MCF 10A (cell line): ENCODE data around the gene HADHB. TPM values are rescaled to one million over a fixed set of nuclear protein-coding genes. Genes with fewer than 3 reads are reported as not detected.
A peak's percentile ranks its signal among the peaks of the same experiment; 100 is the strongest.
"Not testable (repeated sequence)": the region's sequence is repeated elsewhere in the genome, so short reads cannot be mapped to it uniquely, and the experiment has no call there.

Experiments used
- BruUV-seq: library from RNA; stranded (reverse); fragments of 400-500 nt; replicated peaks from 2 replicates; lab custom pipeline; 2021; lab: Mats Ljungman, UMichigan
- CTCF ChIA-PET: fragments of 300-600 bp; sonication (Branson Sonifier 250); formaldehyde crosslinking; extraction: SDS; loops from one replicate; lab custom pipeline; 2021; ENCODE audit warnings: antibody characterized with exemption, inconsistent platforms; lab: Yijun Ruan, JAX
- POLR2A ChIA-PET: fragments of 300-600, 350-650 bp; sonication (Branson Sonifier 250); formaldehyde crosslinking; extraction: SDS; loops from one replicate; lab custom pipeline; 2020; ENCODE audit warnings: antibody characterized with exemption, inconsistent platforms; lab: Yijun Ruan, JAX
- DNase-seq: peaks from one replicate; pipeline ENCODE4 v3.0.0-alpha.2; 2018; ENCODE audit not compliant: unreplicated experiment
- H3K27ac Mint-ChIP-seq: one replicate; pipeline ENCODE4 v1.8.0; 2022; ENCODE audit warnings: mild to moderate bottlenecking, low read depth, mixed read lengths; ENCODE audit not compliant: unreplicated experiment
- H3K27me3 Mint-ChIP-seq: one replicate; pipeline ENCODE4 v1.8.0; 2022; ENCODE audit warnings: mixed read lengths; ENCODE audit not compliant: insufficient read depth, unreplicated experiment
- H3K36me3 Mint-ChIP-seq: one replicate; pipeline ENCODE4 v1.8.0; 2022; ENCODE audit warnings: mild to moderate bottlenecking, moderate library complexity, mixed read lengths; ENCODE audit not compliant: insufficient read depth, unreplicated experiment
- H3K4me1 Mint-ChIP-seq: one replicate; pipeline ENCODE4 v1.8.0; 2022; ENCODE audit warnings: mixed read lengths; ENCODE audit not compliant: insufficient read depth, unreplicated experiment
- H3K4me3 Mint-ChIP-seq: one replicate; pipeline ENCODE4 v1.8.0; 2022; ENCODE audit warnings: mild to moderate bottlenecking, moderate library complexity, mixed read lengths; ENCODE audit not compliant: unreplicated experiment
- H3K9me3 Mint-ChIP-seq: one replicate; pipeline ENCODE4 v1.8.0; 2022; ENCODE audit warnings: mixed read lengths; ENCODE audit not compliant: unreplicated experiment
- intact Hi-C: fragments of 100-400 bp; cut with micrococcal nuclease; formaldehyde crosslinking; loops from 2 replicates; pipeline ENCODE4 v1.14.1; 2022
- total RNA-seq: library from RNA; stranded (reverse); gene quantifications from 2 replicates; pipeline ENCODE4 v1.2.3, GENCODE V29; 2022
- TF ChIP-seq, protein P1 (sequence below): fragments of 200-600 bp; IDR thresholded peaks from one replicate; pipeline ENCODE4 v1.8.0; 2022; ENCODE audit warnings: antibody characterized with exemption, mild to moderate bottlenecking; ENCODE audit not compliant: unreplicated experiment

HADHB gene
- total RNA-seq, 1 experiment from 2014 or later = 143 TPM

DNA sequence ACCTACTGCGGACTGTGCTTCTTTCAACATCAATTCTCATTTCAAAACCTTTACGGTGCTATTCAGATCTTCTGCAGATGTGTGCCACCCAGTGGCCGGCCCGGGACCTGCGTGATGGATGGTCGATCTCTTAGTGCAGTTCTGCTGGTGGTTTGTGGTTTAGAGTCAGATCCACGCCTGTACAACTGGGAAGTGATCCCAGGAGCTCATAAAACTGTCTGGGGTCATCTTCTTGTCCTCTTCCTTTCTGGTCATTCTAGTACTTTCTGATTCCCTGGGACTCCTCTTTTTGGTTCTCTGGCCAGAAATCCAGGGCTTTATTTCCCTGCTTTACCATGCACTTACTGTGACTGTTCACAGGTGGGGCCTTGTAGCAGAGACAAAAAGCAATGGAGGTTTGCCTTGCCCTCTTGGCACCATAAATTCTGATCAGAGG is 85.4 kb downstream of the HADHB start:
- H3K36me3 Mint-ChIP-seq = no peaks in the 10 kb centered on the region
- no peak overlapping the region for H3K27ac Mint-ChIP-seq
- CTCF ChIA-PET = interaction anchor here (0.6 to 3.4 kb wide), 21 partner anchors 10 to 388 kb away, joined by 3 to 19 read pairs (median 4); partner anchors contain the start of genes HADHB and SELENOI
- TF ChIP-seq, protein P1, sequence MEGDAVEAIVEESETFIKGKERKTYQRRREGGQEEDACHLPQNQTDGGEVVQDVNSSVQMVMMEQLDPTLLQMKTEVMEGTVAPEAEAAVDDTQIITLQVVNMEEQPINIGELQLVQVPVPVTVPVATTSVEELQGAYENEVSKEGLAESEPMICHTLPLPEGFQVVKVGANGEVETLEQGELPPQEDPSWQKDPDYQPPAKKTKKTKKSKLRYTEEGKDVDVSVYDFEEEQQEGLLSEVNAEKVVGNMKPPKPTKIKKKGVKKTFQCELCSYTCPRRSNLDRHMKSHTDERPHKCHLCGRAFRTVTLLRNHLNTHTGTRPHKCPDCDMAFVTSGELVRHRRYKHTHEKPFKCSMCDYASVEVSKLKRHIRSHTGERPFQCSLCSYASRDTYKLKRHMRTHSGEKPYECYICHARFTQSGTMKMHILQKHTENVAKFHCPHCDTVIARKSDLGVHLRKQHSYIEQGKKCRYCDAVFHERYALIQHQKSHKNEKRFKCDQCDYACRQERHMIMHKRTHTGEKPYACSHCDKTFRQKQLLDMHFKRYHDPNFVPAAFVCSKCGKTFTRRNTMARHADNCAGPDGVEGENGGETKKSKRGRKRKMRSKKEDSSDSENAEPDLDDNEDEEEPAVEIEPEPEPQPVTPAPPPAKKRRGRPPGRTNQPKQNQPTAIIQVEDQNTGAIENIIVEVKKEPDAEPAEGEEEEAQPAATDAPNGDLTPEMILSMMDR = peak; percentile 82
- intact Hi-C loops = loop anchor here (1.0 to 5.0 kb wide), 5 partner anchors 84 to 379 kb away; no protein-coding TSS in a partner anchor
- BruUV-seq = no TSS peak
- no peaks in the 10 kb centered on the region for H3K9me3 Mint-ChIP-seq
- no peak overlapping the region for H3K4me3 Mint-ChIP-seq
- peaks cover 9% of the 10 kb centered on the region for H3K27me3 Mint-ChIP-seq
- DNase-seq = peak; percentile 81
- peaks cover 14% of the 10 kb centered on the region for H3K4me1 Mint-ChIP-seq
- POLR2A ChIA-PET = interaction anchor here (0.6 to 8.4 kb wide), 11 partner anchors 10 to 1299 kb away, joined by 3 to 126 read pairs (median 8); partner anchors contain the start of genes CCDC121, GPN1, HADHA and HADHB

GRCh38 chr2:26330604-26331003 is 85.9 kb downstream of the HADHB start:
- DNase-seq = no peak
- TF ChIP-seq, protein P1 = no peak
- Mint-ChIP-seq H3K27ac (no peak overlapping the region), H3K36me3 (no peaks in the 10 kb centered on the region), H3K9me3 (no peaks in the 10 kb centered on the region), H3K27me3 (peaks cover 14% of the 10 kb centered on the region), H3K4me3 (no peak overlapping the region), H3K4me1 (peaks cover 13% of the 10 kb centered on the region)
- ChIA-PET CTCF (interaction anchor here (0.5 to 3.4 kb wide), 25 partner anchors 10 to 389 kb away, joined by 3 to 19 read pairs (median 4); partner anchors contain the start of genes HADHB and SELENOI), POLR2A (interaction anchor here (0.6 to 8.4 kb wide), 12 partner anchors 9 to 1298 kb away, joined by 3 to 126 read pairs (median 7); partner anchors contain the start of genes CCDC121, GPN1, HADHA and HADHB)
- no TSS peak for BruUV-seq
- intact Hi-C loops = loop anchor here (1.0 to 5.0 kb wide), 5 partner anchors 84 to 379 kb away; no protein-coding TSS in a partner anchor

GRCh38 chr2:26331321-26331720 is 86.6 kb downstream of the HADHB start:
- ChIA-PET CTCF (interaction anchor here (0.5 to 3.4 kb wide), 16 partner anchors 17 to 247 kb away, joined by 3 to 19 read pairs (median 4); partner anchors contain the start of gene HADHB), POLR2A (interaction anchor here (0.6 to 8.4 kb wide), 8 partner anchors 13 to 93 kb away, joined by 3 to 126 read pairs (median 6); partner anchors contain the start of genes HADHA, HADHB and SELENOI)
- H3K27ac Mint-ChIP-seq, H3K4me3 Mint-ChIP-seq, H3K4me1 Mint-ChIP-seq, H3K9me3 Mint-ChIP-seq, BruUV-seq, H3K36me3 Mint-ChIP-seq, DNase-seq: not testable (repeated sequence)
- H3K27me3 Mint-ChIP-seq = peaks cover 21% of the 10 kb centered on the region
- intact Hi-C loops = loop anchor here (5.0 kb wide), 2 partner anchors 136 to 246 kb away; no protein-coding TSS in a partner anchor

- Mint-ChIP-seq H3K36me3 (no peaks in the 10 kb centered on the region), H3K9me3 (no peaks in the 10 kb centered on the region), H3K4me3 (no peak overlapping the region), H3K27ac (no peak overlapping the region), H3K4me1 (peaks cover 8% of the 10 kb centered on the region), H3K27me3 (peaks cover 21% of the 10 kb centered on the region)
- intact Hi-C loops = loop anchor here (5.0 kb wide), 2 partner anchors 134 to 244 kb away; no protein-coding TSS in a partner anchor
- POLR2A ChIA-PET = interaction anchor here (0.6 to 1.0 kb wide), 2 partner anchors 37 to 90 kb away, joined by 3 read pairs; partner anchors contain the start of gene HADHA
- no TSS peak for BruUV-seq
- no peak for DNase-seq
- CTCF ChIA-PET = no interaction called here
- TF ChIP-seq, protein P1 = no peak
Measured at GRCh38 chr2:26333293-26333692, 88.6 kb downstream of the HADHB start.
